Measurements from ENCODE around the gene TACR1. TPM values are rescaled to one million over a fixed set of nuclear protein-coding genes. Genes with fewer than 3 reads are reported as not detected.
"Not testable (repeated sequence)": the region's sequence is repeated elsewhere in the genome, so short reads cannot be mapped to it uniquely, and the experiment has no call there.

TACR1 gene
- total RNA-seq, 2 donors from 2014 or later = 3.9 to 6.0 TPM

DNA sequence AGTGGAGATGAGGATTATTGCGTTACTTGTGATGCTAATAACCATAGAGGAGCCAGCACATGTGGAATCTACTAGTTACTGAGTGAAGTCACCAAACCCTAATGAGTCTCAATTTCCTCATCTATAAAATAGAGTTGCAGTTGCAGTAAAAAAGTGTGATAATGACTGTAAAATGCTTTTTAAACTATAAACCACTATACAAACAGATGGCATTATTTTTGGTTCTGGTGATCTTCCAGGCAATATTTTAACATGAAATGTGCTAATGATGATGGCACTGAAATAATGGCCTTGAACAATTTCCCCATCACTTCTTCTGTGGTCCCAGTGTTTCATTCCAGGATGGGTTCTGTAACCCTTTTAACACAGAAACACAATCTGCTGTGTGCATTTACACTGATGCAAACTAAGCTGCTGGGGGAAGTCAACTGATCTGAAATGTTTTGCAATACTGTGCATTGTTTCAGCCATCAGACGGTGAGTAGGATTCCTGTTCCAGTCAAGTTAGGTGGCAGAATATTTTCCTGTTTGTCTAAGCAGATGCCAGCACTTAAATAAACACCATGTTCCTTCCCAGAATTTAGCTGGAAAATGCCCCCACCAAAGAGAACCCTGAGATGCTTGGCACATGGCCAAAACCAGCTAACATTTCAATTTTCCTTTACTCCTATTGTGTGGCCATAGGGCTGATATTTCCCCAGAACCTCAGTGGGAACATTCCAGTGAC is 52.6 kb downstream of the TACR1 start:
- peak; percentile 83 for ATAC-seq (ENCODE audit: insufficient number of reproducible peaks, low FRiP score, low read depth)
- no peaks in the 10 kb centered on the region for H3K9me3 ChIP-seq
- H3K4me3 ChIP-seq = no peak overlapping the region
- peaks cover 13 to 33% of the 10 kb centered on the region in 2 donors for H3K4me1 ChIP-seq (ENCODE audit: control insufficient read depth in 1 of 2, low read depth in 2 of 2)
- no peak for DNase-seq (ENCODE audit: low spot score)
- no peaks in the 10 kb centered on the region for H3K36me3 ChIP-seq
- H3K27ac ChIP-seq = peak overlapping the region in 1 of 2 donors; percentile 40
- H3K27me3 ChIP-seq (replicated peaks; ENCODE audit: insufficient read depth) = no peaks in the 10 kb centered on the region
- no peak for TF ChIP-seq CTCF (IDR thresholded peaks at IDR 0.05)

- not testable (repeated sequence) for H3K27me3 ChIP-seq (replicated peaks; ENCODE audit: insufficient read depth); ATAC-seq (ENCODE audit: insufficient number of reproducible peaks, low FRiP score, low read depth); H3K36me3 ChIP-seq; H3K4me3 ChIP-seq; DNase-seq (ENCODE audit: low spot score); H3K9me3 ChIP-seq
- H3K27ac ChIP-seq = peak overlapping the region in 1 of 2 donors; percentile 7
- H3K4me1 ChIP-seq (ENCODE audit: control insufficient read depth in 1 of 2, low read depth in 2 of 2) = peaks cover 19 to 38% of the 10 kb centered on the region in 2 donors
These were observed 53.1 kb downstream of the TACR1 start for GRCh38 chr2:75146221-75146605.

- peak overlapping the region; percentile 29 to 79 for H3K27ac ChIP-seq
- H3K9me3 ChIP-seq = no peaks in the 10 kb centered on the region
- TF ChIP-seq CTCF (IDR thresholded peaks at IDR 0.05) = no peak
- H3K36me3 ChIP-seq = no peaks in the 10 kb centered on the region
- peaks cover 17 to 32% of the 10 kb centered on the region in 2 donors for H3K4me1 ChIP-seq (ENCODE audit: control insufficient read depth in 1 of 2, low read depth in 2 of 2)
- peak; percentile 87 for ATAC-seq (ENCODE audit: insufficient number of reproducible peaks, low FRiP score, low read depth)
- no peak for DNase-seq (ENCODE audit: low spot score)
- no peak overlapping the region for H3K4me3 ChIP-seq
- H3K27me3 ChIP-seq (replicated peaks; ENCODE audit: insufficient read depth) = no peaks in the 10 kb centered on the region
These were observed 57.2 kb downstream of the TACR1 start for GRCh38 chr2:75142081-75142480.

- Histone ChIP-seq H3K27ac (no peak overlapping the region), H3K36me3 (no peaks in the 10 kb centered on the region), H3K4me3 (no peak overlapping the region), H3K4me1 (ENCODE audit: control insufficient read depth in 1 of 2, low read depth in 2 of 2) (peaks cover 17 to 18% of the 10 kb centered on the region in 2 donors), H3K27me3 (replicated peaks; ENCODE audit: insufficient read depth) (no peaks in the 10 kb centered on the region), H3K9me3 (no peaks in the 10 kb centered on the region)
- no peak for ATAC-seq (ENCODE audit: insufficient number of reproducible peaks, low FRiP score, low read depth)
- no peak for TF ChIP-seq CTCF (IDR thresholded peaks at IDR 0.05)
- DNase-seq (ENCODE audit: low spot score) = no peak
These were observed 59.0 kb downstream of the TACR1 start for GRCh38 chr2:75140288-75140687.

- peaks cover 22 to 28% of the 10 kb centered on the region in 2 donors for H3K4me1 ChIP-seq (ENCODE audit: control insufficient read depth in 1 of 2, low read depth in 2 of 2)
- no peak overlapping the region for H3K27ac ChIP-seq
- DNase-seq (ENCODE audit: low spot score) (no peak), ATAC-seq (ENCODE audit: insufficient number of reproducible peaks, low FRiP score, low read depth) (no peak)
- H3K27me3 ChIP-seq (replicated peaks; ENCODE audit: insufficient read depth) = no peaks in the 10 kb centered on the region
- H3K9me3 ChIP-seq = no peaks in the 10 kb centered on the region
- TF ChIP-seq CTCF (IDR thresholded peaks at IDR 0.05) = no peak
- no peak overlapping the region for H3K4me3 ChIP-seq
- H3K36me3 ChIP-seq = no peaks in the 10 kb centered on the region
These were observed 60.1 kb downstream of the TACR1 start for GRCh38 chr2:75139171-75139570.

DNA sequence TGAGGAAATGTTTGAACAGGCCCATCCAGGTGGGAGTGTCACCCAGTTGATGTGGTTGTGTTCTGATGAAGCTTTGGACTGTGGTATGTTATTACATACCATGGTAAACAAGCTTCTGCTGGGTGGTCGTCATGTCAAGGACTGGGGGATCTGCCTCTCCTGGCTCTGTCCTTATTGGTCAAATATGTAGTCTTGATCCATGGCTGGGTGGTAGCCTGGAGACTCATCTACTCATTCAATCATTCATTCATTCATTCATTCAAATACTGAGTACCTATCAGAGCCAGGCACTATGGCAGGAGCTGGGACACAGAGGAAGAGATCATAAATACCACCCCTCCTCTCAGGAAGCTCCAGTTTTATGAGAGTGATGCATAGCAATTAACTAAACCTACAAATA is 60.8 kb downstream of the TACR1 start:
- H3K27me3 ChIP-seq (replicated peaks; ENCODE audit: insufficient read depth) = no peaks in the 10 kb centered on the region
- no peak for ATAC-seq (ENCODE audit: insufficient number of reproducible peaks, low FRiP score, low read depth)
- H3K36me3 ChIP-seq = no peaks in the 10 kb centered on the region
- H3K27ac ChIP-seq = no peak overlapping the region
- H3K9me3 ChIP-seq = no peaks in the 10 kb centered on the region
- DNase-seq (ENCODE audit: low spot score) = no peak
- TF ChIP-seq CTCF (IDR thresholded peaks at IDR 0.05) = no peak
- H3K4me1 ChIP-seq (ENCODE audit: control insufficient read depth in 1 of 2, low read depth in 2 of 2) = peaks cover 28 to 33% of the 10 kb centered on the region in 2 donors
- no peak overlapping the region for H3K4me3 ChIP-seq
